Endothelial cell of umbilical vein (primary cell): ENCODE measurements around the gene KCNQ2. TPM values are rescaled to one million over a fixed set of nuclear protein-coding genes. Genes with fewer than 3 reads are reported as not detected.

ENCODE experiments used
- BruUV-seq: library from RNA; stranded (reverse); fragments of 400-500 nt; replicated peaks from 2 replicates; lab custom pipeline; 2021; lab: Mats Ljungman, UMichigan
- CTCF ChIA-PET: fragments of 300-600, 350-600 bp; sonication (Branson Sonifier 250); formaldehyde crosslinking; loops from one replicate; lab custom pipeline; 2021; ENCODE audit warnings: antibody characterized with exemption, inconsistent platforms; lab: Charles Lee
- POLR2A ChIA-PET: fragments of 300-600, 350-600 bp; sonication (Branson Sonifier 250); formaldehyde crosslinking; loops from one replicate; lab custom pipeline; 2021; ENCODE audit warnings: antibody characterized with exemption, inconsistent platforms; lab: Charles Lee
- DNase-seq: peaks from one replicate; pipeline ENCODE4 v3.0.0-alpha.2; 2011; ENCODE audit warnings: low read depth, low spot score
- FAIRE-seq: peaks from 2 replicates; lab custom pipeline; 2011; peaks lifted over from hg19 to GRCh38; lab: Jason Lieb, UNC
- H2AFZ ChIP-seq: 2 replicates; pipeline ENCODE4 v1.6.0; 2012; ENCODE audit warnings: low read depth, low read length, control low read depth, inconsistent platforms
- H3K27ac ChIP-seq: 2 replicates; pipeline ENCODE4 v1.5.1; 2011; ENCODE audit warnings: low read depth, mild to moderate bottlenecking, control low read depth, low read length, moderate library complexity; ENCODE audit not compliant: insufficient read depth
- H3K27me3 ChIP-seq, 2 experiments: 2 replicates each; pipeline versions ENCODE4 v1.6.0 to v1.6.1; 2011; ENCODE audit warnings: low read length in 2 of 2, mixed read lengths in 1 of 2; ENCODE audit not compliant: control insufficient read depth in 2 of 2, insufficient read depth in 2 of 2
- H3K36me3 ChIP-seq, 2 experiments: 2 replicates in 1 of 2; 3 replicates in 1 of 2; pipeline ENCODE4 v1.5.1; 2011; ENCODE audit warnings: low read length in 2 of 2, mild to moderate bottlenecking in 1 of 2, moderate library complexity in 1 of 2; ENCODE audit not compliant: control insufficient read depth in 2 of 2, insufficient read depth in 2 of 2; ENCODE audit errors: extremely low read depth in 1 of 2
- H3K4me1 ChIP-seq: 3 replicates; pipeline ENCODE4 v1.5.1; 2011; ENCODE audit warnings: mild to moderate bottlenecking, low read length; ENCODE audit not compliant: control insufficient read depth, insufficient read depth; ENCODE audit errors: extremely low read depth
- H3K4me2 ChIP-seq: 2 replicates; pipeline ENCODE4 v1.6.1; 2011; ENCODE audit warnings: low read length, control low read depth, mixed read lengths; ENCODE audit not compliant: insufficient read depth
- H3K4me3 ChIP-seq, 3 experiments: fragments of 200-600 bp in 1 of 3; sonication (generic), shearing (Covaris generic) in 1 of 3; replicated peaks in 1 of 3; 2 replicates each; pipeline ENCODE4 v1.5.1; 2011 to 2016; ENCODE audit warnings: control low read depth in 3 of 3, low read length in 3 of 3, mild to moderate bottlenecking in 2 of 3, inconsistent platforms in 1 of 3, low read depth in 1 of 3, moderate library complexity in 1 of 3; ENCODE audit not compliant: insufficient read depth in 1 of 3
- H3K79me2 ChIP-seq: 2 replicates; pipeline ENCODE4 v1.6.0; 2012; ENCODE audit warnings: low read length, inconsistent platforms; ENCODE audit not compliant: control insufficient read depth, insufficient read depth
- H3K9ac ChIP-seq: replicated peaks from 2 replicates; pipeline ENCODE3; 2011; ENCODE audit warnings: low read length, control low read depth; ENCODE audit not compliant: insufficient read depth; ENCODE audit errors: extremely low read depth
- H3K9me1 ChIP-seq: replicated peaks from 3 replicates; pipeline ENCODE4 v1.6.0; 2011; ENCODE audit warnings: mild to moderate bottlenecking, low read length; ENCODE audit not compliant: control insufficient read depth, insufficient read depth; ENCODE audit errors: extremely low read depth
- H3K9me3 ChIP-seq: replicated peaks from 2 replicates; pipeline ENCODE4 v1.5.1; 2012; ENCODE audit warnings: low read length, inconsistent platforms; ENCODE audit not compliant: control insufficient read depth, insufficient read depth
- H4K20me1 ChIP-seq: replicated peaks from 2 replicates; pipeline ENCODE3; 2011; ENCODE audit warnings: mild to moderate bottlenecking, low read length; ENCODE audit not compliant: control insufficient read depth, insufficient read depth; ENCODE audit errors: extremely low read depth
- EZH2 ChIP-seq: IDR thresholded peaks from 2 replicates; pipeline ENCODE4 v1.6.1; 2012; ENCODE audit warnings: borderline replicate concordance, low read depth, mild to moderate bottlenecking, moderate library complexity, low read length, inconsistent platforms; ENCODE audit not compliant: severe bottlenecking
- FOS ChIP-seq: IDR thresholded peaks from 2 replicates; pipeline ENCODE4 v1.6.1; 2011; ENCODE audit warnings: mild to moderate bottlenecking, low read length, moderate library complexity, borderline replicate concordance; ENCODE audit not compliant: insufficient read depth
- GATA2 ChIP-seq: IDR thresholded peaks from 2 replicates; pipeline ENCODE4 v1.7.0; 2011; ENCODE audit warnings: low read depth, mild to moderate bottlenecking, moderate library complexity, mixed read lengths, low read length; ENCODE audit not compliant: insufficient read length, insufficient read depth
- JUN ChIP-seq: IDR thresholded peaks from 2 replicates; pipeline ENCODE4 v1.6.1; 2011; ENCODE audit warnings: borderline replicate concordance, low read depth; ENCODE audit not compliant: insufficient read length, insufficient read depth
- MYC ChIP-seq: IDR thresholded peaks from one replicate; pipeline ENCODE4 v1.6.1; 2011; ENCODE audit warnings: mild to moderate bottlenecking, low read depth, low read length
- POLR2A ChIP-seq: IDR thresholded peaks from 2 replicates; pipeline ENCODE4 v1.6.1; 2012; ENCODE audit warnings: low read depth, mild to moderate bottlenecking, control low read depth, low read length
- POLR2AphosphoS5 ChIP-seq: IDR thresholded peaks from 2 replicates; pipeline ENCODE4 v1.6.1; 2012; ENCODE audit warnings: low read depth, mild to moderate bottlenecking, control low read depth, low read length, moderate library complexity; ENCODE audit not compliant: insufficient read depth
- dilution Hi-C: fragments of 300-500 bp; cut with MboI; formaldehyde crosslinking; loops from one replicate; pipeline ENCODE4 v1.15.0; 2019; ENCODE audit warnings: low sequenced_read_pairs; ENCODE audit not compliant: extremely low pct_ligation_motif_present
- intact Hi-C: fragments of 100-400 bp; cut with micrococcal nuclease; formaldehyde crosslinking; loops from one replicate; pipeline ENCODE4 v1.10.0; 2022
- polyA plus RNA-seq, 4 experiments: library from polyadenylated mRNA; depleted of rRNA in 3 of 4; stranded (reverse) in 3 of 4; unstranded in 1 of 4; fragments of >200 nt; gene quantifications; 2 replicates each; pipeline versions ENCODE4 v1.2.1 to v1.2.3, GENCODE V29; 2011 to 2012; ENCODE audit warnings: missing spikeins in 1 of 4
- total RNA-seq: library from RNA; stranded (reverse); gene quantifications from 2 replicates; pipeline ENCODE4 v1.2.3, GENCODE V29; 2021
- TF ChIP-seq, protein P1 (sequence below), 2 donors: IDR thresholded peaks; 1 replicate in 1 of 2; 2 replicates in 1 of 2; pipeline ENCODE4 v1.5.1; 2011; ENCODE audit warnings: low read length in 2 of 2, mild to moderate bottlenecking in 2 of 2, moderate library complexity in 2 of 2, control low read depth in 1 of 2, inconsistent platforms in 1 of 2, low read depth in 1 of 2; ENCODE audit not compliant: insufficient read depth in 1 of 2; ENCODE audit errors: extremely low read depth in 1 of 2
- TF ChIP-seq, protein P2 (sequence below): IDR thresholded peaks from 2 replicates; pipeline ENCODE4 v1.6.1; 2011; ENCODE audit not compliant: insufficient read depth, insufficient read length

The KCNQ2 gene
- total and polyA plus RNA-seq, 2 donors (not counting 3 experiments of a cell fraction or from before 2014, with no cell fraction given): not detected

DNA sequence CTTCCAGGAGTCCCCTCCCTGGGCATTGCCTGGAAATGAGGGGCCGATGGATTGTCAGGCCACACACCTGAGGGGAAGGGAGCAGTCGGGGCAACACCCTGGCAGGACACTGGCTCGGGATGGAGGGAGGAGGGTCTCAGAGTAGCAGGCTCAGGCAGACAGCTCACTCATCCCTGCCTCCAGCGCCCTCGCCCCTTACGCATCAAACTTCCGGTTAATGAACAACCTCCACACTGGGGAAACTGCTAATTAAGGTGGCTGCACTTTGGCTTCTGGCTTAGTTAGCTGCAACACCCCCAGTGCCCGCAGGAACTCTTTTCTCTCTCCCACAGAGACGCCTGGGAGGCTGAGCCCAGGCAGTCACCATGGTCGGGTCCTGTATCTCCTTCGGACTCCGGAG lies 98.0 kb downstream of the KCNQ2 start:
- ChIA-PET POLR2A (no interaction called here), CTCF (interaction anchor here (1.7 kb wide), 1 partner anchor 65 kb away, joined by 4 read pairs; no protein-coding TSS in a partner anchor)
- Histone ChIP-seq H2AFZ (no peak overlapping the region), H3K4me1 (no peaks in the 10 kb centered on the region), H3K27ac (no peak overlapping the region), H3K9me3 (no peaks in the 10 kb centered on the region), H3K27me3 (peaks cover 0 to 3% of the 10 kb centered on the region in 2 experiments), H3K36me3 (no peaks in the 10 kb centered on the region), H3K4me3 (no peak overlapping the region), H3K9me1 (no peaks in the 10 kb centered on the region), H4K20me1 (no peaks in the 10 kb centered on the region), H3K4me2 (no peak overlapping the region), H3K79me2 (no peaks in the 10 kb centered on the region), H3K9ac (no peak overlapping the region)
- intact Hi-C loops: no loop called here
- no TSS peak for BruUV-seq
- TF ChIP-seq JUN (no peak), POLR2AphosphoS5 (no peak), GATA2 (no peak), FOS (no peak), EZH2 (no peak), POLR2A (no peak), MYC (no peak)
- TF ChIP-seq, protein P1, sequence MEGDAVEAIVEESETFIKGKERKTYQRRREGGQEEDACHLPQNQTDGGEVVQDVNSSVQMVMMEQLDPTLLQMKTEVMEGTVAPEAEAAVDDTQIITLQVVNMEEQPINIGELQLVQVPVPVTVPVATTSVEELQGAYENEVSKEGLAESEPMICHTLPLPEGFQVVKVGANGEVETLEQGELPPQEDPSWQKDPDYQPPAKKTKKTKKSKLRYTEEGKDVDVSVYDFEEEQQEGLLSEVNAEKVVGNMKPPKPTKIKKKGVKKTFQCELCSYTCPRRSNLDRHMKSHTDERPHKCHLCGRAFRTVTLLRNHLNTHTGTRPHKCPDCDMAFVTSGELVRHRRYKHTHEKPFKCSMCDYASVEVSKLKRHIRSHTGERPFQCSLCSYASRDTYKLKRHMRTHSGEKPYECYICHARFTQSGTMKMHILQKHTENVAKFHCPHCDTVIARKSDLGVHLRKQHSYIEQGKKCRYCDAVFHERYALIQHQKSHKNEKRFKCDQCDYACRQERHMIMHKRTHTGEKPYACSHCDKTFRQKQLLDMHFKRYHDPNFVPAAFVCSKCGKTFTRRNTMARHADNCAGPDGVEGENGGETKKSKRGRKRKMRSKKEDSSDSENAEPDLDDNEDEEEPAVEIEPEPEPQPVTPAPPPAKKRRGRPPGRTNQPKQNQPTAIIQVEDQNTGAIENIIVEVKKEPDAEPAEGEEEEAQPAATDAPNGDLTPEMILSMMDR (IDR thresholded peaks at IDR 0.05; ENCODE audit: extremely low read depth in 1 of 2, insufficient read depth in 1 of 2, low read depth in 1 of 2, low read length in 2 of 2): no peak
- TF ChIP-seq, protein P2, sequence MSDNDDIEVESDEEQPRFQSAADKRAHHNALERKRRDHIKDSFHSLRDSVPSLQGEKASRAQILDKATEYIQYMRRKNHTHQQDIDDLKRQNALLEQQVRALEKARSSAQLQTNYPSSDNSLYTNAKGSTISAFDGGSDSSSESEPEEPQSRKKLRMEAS: no peak
- no peak for DNase-seq
- dilution Hi-C loops: no loop called here
- no peak for FAIRE-seq
